NCI-H2227 (cell line): ENCODE results near the gene LRRC25.

Source experiments
- DNase-seq: peaks from one replicate; lab custom pipeline; 2025; ENCODE audit not compliant: unreplicated experiment; lab: John Stamatoyannopoulos, UW

LRRC25 gene

DNA sequence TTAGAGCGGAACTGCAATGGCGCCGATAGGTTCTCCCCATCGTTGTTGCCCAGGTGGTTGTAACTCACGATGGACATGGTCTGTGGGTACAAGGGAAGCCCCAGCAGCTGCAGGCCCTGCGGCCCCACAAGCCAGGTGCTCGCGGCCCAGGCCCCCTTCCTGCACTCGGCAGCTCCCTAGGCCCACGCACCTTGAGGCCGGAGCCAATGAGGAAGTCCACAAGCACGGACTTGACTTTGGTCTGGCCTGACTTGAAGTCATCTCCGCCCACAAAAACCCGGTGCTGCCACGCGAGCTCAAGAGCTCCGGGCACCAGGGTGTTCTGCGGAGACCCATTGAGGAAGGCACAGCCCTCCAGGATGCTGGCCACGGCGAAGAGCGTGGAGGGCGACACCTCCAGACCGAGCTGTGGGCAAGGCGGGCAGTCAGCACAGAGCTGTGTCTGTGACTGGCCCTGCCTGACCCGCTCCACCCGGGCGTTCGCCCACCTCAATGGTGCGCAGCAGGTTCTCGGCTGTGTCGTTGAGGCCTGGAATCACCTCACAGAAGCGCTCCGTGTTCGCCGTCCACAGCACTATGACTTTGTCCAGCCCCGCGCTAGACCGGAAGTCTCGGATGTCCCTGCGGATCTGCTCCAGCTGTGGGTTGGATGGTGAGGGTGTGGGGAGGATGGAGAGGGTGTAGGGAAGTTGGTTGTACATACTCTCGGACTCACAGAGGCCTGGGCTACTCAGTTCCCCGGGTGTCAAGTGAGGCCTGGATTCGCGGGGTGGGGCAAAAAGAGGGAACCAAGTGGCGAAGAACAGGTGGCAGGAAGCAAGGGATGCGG, 38.6 kb upstream of the LRRC25 start:
- no peak for DNase-seq

DNA sequence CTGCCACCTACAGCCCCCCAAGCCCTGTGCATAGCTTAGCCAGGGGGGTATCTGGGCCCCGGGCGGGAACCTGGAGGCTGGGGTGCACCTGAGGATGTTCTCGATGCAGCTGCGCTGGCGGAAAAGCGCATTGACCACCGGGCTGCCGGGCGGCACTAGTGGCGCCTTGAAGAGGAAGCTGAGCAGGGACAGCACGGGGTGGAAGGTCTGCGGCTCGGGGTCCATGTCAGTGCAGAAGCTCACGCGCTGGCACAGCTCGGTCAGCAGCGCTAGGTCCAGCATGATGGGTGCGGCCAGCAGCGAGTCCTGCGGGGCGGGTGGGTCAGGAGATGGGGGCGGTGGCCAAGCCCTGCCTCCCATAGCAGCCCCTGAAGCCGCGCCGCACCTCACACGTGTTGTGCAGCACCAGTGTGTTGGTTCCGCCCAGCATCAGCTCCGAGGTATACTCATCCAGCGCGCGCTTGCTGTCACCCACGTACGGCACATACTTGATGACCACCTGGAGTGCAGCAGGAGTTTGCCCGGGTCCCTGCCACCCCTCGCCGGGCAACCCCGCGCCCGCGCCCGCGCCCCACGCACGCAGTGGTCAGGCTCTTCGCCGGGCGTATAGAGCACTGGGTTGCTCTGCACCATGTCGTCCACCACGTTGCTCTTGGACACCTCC, 37.9 kb upstream of the LRRC25 start:
- DNase-seq: no peak

DNA sequence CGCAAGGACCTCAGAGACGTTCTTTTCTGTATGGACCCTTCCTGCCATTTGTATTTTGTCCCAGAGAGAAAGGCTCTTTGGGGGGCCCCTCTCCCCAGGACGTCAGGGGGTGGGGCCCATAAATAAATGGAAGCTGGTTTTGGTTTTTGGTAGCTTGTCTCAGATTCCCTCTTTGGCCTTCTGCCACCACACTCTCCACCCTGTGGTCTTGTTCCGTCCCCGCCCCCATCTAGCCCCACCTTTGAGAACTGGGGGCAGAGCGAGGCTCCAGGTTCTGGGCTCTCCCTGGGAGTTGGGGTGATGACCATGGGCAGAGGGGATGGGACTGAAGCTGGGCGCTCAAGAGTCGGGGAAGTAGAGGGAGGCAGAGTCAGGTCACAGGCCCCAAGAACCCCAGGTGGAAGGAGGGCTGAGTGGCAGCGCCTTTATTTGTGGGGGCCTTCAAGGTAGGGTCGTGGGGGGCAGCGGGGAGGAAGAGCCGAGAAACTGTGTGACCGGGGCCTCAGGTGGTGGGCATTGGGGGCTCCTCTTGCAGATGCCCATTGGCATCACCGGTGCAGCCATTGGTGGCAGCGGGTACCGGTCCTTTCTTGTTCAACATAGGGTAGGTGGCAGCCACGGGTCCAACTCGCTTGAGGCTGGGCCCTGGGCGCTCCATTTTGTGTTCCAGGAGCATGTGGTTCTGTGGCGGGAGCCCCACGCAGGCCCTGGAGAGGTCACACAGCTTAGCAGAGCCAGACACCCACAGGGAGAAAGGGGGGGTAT, 37.2 kb upstream of the LRRC25 start:
- no peak for DNase-seq

DNA sequence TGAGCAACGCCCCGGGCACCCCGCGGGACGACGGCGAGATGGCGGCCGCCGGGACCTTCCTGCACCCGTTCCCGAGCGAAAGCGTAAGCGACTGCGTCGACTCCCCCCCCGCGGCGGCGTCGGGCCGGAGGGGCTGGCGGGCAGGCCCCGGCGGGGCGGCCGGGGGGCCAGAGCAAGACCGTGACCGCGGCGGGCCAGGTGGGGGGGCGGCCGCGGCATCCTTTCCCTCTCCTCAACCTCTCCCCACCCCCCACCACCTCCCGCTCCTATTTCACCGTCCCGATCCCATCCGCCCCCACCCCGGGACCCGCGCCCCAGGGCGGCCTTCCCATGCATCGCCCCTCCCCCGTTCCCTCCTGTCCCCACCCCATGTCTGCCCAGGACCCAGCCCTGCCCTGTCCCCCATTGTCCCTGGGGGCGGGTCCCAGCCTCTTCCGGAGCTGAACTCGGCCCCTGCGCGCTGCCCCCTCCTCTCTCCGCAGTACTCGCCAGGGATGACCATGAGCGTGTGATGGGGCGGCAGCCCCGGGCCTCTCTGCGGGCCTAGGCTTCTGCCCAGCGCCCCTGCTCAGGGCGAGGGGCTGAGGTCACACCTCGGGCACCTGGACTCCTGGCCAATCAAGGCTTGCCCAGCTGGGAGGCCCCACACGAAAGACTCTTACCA, 36.4 kb upstream of the LRRC25 start:
- DNase-seq: peak; percentile 41

DNA sequence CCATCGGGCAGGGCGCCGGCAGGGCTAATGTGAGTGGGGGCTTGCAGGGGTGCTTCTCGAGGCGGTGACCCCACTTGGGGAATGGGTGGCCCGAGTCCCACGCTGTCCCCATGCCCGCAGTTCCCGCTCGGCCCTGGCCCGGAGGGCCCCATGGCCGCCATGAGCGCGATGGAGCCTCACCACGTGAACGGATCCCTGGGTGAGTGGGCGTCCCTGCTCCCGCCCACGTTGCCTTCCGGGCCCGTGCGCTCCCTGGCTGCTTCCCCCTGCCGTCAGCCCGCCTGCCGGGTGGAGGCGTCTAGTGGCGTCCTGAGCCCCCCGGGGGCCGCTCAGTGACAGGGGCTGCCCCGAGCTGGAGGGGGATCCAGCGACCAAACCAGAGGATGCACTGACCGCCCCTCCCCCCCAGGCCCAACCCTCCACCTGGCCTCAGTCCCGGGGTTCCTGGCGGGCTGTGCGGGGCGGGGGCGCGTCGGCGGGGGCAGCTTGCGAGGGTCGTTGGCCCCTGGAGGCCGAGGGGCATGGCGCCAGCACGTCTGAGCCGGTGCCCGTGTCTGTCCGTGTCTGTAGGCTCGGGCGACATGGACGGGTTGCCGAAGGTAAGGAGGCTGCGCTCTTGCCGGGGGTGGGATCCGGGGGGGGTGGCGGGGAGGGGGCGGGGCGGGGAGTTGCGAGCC, 35.7 kb upstream of the LRRC25 start:
- DNase-seq: peak; percentile 58

DNA sequence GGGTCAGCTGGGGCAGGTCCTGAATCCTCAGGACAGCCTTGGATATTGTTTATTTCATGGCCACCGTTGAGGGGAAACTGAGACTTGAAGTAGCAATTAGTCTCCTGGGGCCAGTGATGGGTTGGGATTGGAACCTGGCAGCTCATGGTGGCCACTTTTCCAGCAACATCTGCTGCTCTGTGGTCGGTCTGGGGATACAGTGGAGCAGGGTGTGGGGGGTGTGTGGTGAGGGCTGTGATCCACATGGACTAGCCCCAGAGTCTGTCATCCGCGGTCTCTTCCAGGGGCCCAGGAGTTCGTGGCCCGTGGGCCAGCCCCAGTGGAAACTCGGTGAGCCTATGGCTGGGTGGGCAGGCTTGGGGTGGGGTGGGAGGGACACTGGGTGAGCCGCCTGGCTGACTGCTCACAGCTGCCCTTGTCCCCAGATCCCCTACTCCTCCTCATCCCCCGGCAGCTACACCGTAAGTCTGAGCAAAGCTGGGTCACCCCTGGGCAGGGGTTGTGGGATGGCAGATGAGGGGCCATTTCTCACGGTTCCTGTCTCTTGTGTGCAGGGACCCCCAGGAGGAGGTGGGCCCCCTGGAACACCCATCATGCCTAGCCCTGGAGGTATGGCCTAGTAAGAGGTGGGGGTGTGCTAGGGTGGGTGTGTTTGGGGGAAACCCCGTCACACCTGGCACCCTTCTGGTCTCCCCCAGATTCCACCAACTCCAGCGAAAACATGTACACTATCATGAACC, 35.0 kb upstream of the LRRC25 start:
- DNase-seq: no peak

DNA sequence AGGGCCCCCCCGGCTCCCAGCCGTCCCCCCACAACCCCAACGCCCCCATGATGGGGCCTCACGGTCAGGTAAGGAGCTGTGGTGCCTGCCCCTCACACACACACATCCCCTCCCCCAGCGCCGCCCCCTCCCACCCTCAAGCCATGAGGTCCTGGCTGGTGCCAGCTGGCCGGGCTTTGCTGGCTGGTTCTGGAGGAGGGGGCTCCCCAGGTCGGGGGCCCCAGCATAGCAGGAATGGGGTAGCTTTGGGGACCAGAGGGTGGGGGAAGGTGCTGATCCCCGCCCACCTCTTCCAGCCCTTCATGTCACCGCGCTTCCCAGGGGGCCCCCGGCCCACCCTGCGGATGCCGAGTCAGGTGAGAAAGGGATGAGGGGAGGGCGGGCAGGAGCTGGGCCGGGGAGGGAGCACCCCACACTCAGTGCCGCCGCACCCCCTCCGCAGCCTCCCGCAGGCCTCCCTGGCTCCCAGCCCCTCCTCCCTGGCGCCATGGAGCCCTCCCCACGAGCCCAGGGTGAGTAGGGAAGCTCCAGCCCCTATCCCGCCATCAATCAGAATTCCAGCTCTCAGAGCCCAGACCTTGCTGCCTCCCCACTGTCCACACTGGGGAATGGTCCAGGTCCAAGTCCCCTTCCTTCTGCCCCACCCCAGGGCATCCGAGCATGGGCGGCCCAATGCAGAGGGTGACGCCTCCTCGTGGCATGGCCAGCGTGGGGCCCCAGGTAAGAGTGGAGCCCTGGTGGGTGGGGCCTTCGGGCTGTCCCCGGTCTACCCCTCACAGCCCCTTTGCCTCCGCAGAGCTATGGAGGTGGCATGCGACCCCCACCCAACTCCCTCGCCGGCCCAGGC, 34.2 kb upstream of the LRRC25 start:
- DNase-seq: no peak

DNA sequence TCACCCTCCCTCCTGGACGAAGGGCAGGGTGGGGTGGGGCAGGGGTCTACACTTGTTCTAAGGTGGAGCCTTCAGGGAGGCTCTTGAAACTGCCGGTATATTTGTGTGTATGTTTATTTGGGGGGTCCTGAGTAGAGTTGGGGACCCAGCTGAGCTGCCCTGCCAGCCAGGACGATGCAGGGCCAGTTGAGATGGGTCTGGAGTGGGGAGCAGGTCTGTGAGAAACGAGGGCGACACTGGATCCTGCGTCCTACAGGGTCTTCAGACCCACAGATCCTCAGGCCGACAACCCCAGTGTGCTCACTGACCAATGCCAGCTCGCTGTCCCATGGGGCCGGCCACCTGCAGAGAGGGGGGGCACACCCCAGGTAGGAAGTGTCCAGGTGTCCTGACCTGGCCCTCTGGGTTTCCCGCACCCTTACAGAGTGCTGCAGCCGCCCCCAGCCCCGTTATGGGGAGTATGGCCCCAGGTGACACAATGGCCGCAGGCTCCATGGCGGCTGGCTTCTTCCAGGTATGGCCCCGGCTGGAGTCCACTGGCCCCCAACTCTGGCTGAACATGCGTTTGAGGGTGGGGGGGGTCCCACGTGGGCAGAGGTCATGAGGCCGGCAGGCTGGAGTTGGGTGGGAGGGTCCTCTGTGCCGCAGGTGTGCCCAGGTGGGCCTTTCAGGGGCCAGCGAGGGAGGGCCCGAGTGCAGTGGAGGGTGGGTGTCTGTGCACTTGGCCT, 33.2 kb upstream of the LRRC25 start:
- no peak for DNase-seq

DNA sequence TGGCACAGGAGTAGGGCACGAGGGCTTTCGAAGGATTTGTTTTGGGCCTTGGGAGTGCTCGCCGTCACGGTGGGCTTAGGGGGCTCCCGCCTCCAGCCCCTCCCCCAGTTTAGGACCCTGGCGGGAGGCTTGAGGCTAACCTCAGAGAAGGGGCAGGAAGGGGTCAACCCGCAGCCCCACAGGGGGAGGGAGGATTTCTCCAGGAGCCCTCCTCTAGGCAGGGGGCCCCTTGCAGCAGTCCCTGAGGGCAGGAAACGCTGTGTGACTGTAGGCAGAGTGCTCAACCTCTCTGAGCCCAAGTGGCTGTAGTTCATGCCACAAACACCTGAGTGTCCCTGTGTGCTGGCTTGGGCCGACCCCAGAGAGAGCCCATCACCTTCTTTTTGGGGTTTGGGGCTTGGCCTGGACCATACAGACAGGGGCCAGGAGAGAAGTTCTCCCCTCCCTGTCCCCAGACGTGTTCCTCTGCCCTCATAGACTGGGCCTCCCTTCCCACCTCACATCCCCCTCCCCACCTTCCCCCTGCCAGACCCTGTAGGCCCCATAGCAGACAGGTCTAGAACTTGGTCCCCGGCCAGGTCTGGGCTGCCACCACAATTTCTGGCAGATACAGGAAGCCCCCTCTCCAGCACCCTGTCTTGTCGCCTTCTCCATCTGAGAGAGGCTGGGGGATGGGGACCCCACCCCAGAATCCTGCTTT, 32.4 kb upstream of the LRRC25 start:
- no peak for DNase-seq

DNA sequence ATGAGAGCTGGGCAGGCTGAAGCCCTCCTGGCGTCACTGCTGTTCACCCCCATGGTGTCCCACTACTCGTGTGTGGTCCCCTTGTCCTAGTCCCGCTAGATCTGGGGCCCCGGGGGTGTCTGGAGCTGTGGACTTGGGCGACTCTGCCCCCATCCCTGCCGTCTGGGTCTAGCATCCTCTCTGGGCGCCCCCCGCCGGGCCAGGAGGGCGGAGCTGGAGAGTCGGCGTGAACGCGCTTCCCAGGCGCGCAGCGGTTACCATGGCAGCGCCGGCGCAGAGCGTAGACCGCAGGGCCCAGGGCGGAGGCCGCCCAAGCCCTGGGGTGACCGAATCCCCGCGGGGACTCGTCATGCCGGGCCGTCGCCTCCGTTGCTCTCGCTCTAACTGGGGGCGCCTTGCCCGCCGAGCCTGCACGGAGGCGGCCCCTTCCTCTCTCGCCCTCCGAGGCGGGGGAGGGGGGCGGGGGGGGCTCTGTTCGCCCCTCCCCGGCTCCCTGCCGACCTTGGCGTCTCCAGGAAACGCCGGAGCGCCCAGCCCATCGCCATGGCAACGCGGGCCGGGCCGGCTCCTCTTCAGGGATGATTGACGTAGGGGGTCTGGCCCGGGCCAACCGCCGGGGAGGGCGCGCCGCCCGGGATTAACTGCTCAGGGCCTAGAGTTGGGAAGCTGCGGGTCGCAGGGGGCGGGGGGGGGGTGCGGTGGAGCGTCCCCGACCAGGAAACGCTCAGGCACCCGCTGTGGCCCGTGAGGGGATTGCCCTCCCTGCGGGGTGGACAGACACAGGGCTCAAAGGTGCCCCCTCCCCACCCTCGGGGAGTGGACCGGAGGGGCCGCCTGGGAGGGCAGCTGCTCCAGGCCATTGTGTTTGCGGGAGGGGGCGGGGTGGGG, 31.6 kb upstream of the LRRC25 start:
- DNase-seq: peak; percentile 94

DNA sequence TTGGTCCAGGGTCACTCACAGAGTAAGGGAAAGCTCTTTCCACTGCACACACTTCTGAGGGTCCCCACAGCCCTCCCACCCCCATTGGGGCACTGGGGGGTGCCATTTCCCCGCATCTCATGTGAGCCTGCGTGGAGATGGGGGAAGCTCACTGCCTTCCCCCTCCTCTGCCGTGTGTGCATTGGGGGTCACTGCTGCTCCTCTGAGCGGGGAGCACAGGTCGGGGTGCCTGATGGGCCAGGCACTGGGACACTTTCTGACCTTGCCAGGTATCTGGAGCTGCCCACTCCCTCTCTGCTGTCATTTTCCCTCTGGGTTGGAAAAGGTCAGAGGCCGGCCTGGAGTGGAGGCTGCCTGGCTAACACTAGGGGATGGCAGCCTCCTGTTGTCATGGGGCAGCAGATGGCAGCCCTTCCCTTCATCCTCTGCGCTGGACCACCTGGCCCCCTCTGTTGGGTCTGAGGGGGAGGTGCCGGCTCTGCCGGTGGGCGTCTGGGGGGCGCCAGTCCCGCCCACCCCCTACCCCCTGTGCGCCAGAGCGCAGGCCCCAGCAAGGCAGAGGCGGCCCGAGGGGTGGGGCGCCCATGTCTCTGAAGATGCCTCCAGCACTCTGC, 30.9 kb upstream of the LRRC25 start:
- DNase-seq: no peak

DNA sequence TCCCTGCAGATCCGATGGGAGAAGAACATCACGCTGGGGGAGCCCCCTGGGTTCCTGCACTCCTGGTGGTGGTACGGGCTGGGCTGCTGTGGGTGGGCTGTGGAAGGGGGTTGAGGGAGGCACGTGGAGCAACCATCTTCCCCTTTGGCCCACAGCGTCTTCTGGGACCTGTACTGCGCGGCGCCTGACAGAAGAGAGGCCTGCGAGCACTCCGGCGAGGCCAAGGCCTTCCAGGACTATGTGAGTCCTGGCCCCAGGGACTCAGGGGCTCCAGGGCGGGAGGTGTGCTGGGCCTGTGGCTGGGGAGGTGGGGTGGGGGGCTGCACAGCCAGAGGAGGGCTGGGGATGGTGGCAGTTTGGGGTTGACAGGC, 30.3 kb upstream of the LRRC25 start:
- no peak for DNase-seq

DNA sequence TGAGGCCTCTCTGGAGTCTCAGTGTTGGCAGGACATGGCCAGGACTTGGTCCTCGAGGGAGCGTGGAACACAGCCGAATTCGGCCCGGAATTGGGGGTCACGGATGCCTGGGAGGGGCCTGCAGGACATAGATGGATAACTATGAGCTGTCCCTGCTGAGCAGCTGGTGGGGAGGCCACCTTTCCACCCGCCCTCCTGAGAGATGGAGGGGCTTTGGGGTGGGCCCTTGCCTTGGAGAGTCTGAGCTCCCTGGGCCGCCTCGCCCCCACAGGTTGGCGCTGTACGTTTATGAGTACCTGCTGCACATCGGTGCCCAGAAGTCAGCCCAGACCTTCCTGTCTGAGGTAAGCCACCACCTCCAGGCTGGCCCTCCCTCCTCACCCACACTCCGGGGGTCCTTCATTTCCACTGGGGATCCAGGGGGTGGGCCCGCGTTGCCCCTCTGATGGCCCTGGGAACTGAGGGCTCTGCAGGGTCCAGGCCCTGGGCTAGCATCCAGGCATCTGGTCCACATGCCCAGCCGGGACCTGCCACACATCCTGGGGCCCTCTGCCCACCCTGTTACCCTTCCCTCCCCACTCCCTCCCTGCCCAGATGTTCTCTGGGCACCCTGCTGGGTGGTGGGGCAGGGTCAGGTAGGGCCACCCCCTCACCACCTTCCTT, 29.8 kb upstream of the LRRC25 start:
- no peak for DNase-seq

DNA sequence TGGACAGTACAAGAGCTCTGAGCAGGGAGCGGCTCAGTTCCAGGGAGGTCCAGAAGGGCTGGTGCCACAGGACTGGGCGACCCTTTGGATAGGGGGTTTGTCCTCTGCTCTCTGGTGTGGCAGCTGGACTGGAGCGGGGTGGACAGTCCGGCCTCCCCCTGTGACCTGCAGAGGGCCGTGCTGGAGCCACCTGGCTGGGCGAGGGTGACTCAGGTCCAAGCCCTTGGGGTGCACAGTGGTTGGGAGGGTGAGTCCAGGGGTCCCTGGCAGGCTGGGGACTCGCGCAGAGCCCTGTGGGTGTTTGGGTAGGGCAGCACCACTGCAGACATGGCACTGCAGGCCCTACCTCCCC, 29.0 kb upstream of the LRRC25 start:
- DNase-seq: no peak

DNA sequence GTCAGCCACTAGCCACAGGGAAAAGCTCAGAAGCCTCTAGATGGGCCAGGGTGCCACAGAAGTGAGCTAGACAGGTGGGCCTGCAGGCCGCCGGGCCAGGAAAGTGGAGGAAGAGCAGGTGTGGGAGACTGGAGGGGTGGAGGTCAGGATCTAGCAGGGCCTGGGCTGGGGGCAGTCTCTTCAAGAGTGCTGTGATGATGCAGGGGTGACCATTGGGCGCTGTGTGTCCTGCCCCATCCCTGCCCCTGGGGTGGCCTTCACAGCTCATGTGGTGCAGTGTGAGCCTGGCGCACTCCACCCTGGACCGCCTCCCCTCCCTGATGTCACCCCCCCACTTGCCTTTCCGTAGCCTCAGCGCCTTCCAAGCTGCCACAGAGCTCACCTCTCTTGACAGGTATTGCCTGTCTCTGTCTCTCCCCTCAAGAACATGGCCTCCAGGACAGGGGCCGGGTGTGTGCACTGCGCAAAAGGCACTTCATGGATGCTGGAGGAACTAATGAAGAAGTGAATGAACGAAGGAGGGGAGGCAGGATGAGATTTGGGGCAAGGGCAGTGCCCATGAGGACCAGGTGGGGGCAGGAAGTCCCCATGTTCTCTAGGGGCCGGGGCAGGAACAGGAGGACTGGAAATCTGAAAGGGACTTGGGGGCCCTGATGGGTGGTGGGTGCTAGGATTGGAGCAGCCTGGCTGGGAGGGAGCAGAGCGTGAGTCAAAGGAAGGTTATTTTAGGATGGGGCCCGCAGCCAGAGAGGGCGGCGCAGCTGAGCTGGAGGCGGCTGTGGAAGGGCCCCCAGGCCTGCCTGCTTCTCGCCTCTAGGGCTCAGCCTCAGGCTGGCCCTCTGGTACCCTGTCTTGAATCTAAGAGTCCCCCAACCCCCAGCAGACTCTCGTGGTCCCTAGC, 28.3 kb upstream of the LRRC25 start:
- no peak for DNase-seq
